Measurements from ENCODE around the gene GPR142. TPM values are rescaled to one million over a fixed set of nuclear protein-coding genes. Genes with fewer than 3 reads are reported as not detected.
A peak's percentile ranks its signal among the peaks of the same experiment; 100 is the strongest.

Gene GPR142
- total and polyA plus RNA-seq, 11 donors, result not detected

DNA sequence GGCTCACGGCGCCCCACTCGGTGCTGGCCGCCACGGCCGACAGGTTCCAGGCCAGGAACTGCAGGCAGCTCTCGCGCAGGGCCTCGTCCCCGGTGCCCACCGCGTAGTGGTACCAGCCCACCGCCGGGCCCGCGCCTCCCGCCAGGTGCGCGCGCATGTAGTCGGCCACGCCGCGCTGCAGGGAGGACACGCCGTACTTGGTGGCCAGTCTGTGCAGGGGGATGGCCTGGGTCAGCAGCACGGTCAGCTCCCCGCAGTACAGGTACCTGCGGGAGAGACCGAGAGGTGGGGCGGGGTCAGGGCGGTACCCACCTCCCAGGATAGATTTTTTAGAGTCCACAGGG, 9.9 kb upstream of the GPR142 start:
- H3K4me1 ChIP-seq, result peaks cover 0 to 24% (median 7%) of the 10 kb centered on the region in 12 donors
- H3K9me3 ChIP-seq, result no peaks in the 10 kb centered on the region
- H3K27ac ChIP-seq, result no peak overlapping the region
- TF ChIP-seq, protein P1, sequence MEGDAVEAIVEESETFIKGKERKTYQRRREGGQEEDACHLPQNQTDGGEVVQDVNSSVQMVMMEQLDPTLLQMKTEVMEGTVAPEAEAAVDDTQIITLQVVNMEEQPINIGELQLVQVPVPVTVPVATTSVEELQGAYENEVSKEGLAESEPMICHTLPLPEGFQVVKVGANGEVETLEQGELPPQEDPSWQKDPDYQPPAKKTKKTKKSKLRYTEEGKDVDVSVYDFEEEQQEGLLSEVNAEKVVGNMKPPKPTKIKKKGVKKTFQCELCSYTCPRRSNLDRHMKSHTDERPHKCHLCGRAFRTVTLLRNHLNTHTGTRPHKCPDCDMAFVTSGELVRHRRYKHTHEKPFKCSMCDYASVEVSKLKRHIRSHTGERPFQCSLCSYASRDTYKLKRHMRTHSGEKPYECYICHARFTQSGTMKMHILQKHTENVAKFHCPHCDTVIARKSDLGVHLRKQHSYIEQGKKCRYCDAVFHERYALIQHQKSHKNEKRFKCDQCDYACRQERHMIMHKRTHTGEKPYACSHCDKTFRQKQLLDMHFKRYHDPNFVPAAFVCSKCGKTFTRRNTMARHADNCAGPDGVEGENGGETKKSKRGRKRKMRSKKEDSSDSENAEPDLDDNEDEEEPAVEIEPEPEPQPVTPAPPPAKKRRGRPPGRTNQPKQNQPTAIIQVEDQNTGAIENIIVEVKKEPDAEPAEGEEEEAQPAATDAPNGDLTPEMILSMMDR (IDR thresholded peaks at IDR 0.05), result no peak
- TF ChIP-seq POLR2A (IDR thresholded peaks at IDR 0.05), result no peak
- WGBS, 4 donors, result 18 to 38% (median 26%) methylated on average over 7 to 32 of the region's 32 CpGs
- peaks cover 24 to 97% (median 82%) of the 10 kb centered on the region in 9 donors for H3K27me3 ChIP-seq
- no peak for DNase-seq
- ATAC-seq, result no peak
- H3K36me3 ChIP-seq, result no peaks in the 10 kb centered on the region
- peak overlapping the region in 11 of 12 donors; percentile 4 to 44 (median 29) for H3K4me3 ChIP-seq
- intact Hi-C loops (cut with DNase I), result loop anchor here in 2 of 10 donors (5.0 kb wide), 2 partner anchors 55 to 145 kb away; partner anchors contain the start of gene TTYH2 (in 1 of the 2)

DNA sequence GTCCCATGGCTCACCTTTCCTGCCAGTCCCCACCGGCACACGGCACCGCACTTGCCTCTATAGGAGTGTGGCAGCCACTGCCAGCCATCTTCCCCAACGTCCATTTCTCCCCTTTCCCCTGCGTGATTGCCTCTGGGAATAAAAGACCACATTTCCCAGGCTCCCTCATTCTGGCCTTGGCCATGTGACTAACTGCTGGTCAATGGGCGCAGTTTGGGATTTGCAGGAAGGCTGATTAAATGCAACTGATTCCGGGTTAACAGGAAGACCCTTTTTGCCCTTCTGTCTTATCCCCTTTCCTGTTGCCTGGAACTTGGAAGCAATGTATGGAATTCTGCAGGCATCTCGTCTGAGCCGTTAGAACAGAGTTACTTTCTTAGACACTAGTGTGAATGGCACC, 8.6 kb upstream of the GPR142 start:
- no peak for ATAC-seq
- Histone ChIP-seq H3K27me3 (peaks cover 19 to 87% (median 71%) of the 10 kb centered on the region in 9 donors), H3K27ac (no peak overlapping the region), H3K36me3 (no peaks in the 10 kb centered on the region), H3K4me3 (no peak overlapping the region), H3K9me3 (no peaks in the 10 kb centered on the region), H3K4me1 (peaks cover 0 to 24% (median 7%) of the 10 kb centered on the region in 12 donors)
- no peak for DNase-seq
- TF ChIP-seq, protein P1 (IDR thresholded peaks at IDR 0.05), result no peak
- TF ChIP-seq POLR2A (IDR thresholded peaks at IDR 0.05), result no peak
- 69 to 74% (median 71%) methylated on average over 9 of the region's 9 CpGs for WGBS, 4 donors
- intact Hi-C loops (cut with DNase I), result loop anchor here in 2 of 10 donors (5.0 kb wide), 2 partner anchors 56 to 146 kb away; partner anchors contain the start of gene TTYH2 (in 1 of the 2)

- no peak overlapping the region for H3K27ac ChIP-seq
- DNase-seq, result no peak
- no peaks in the 10 kb centered on the region for H3K36me3 ChIP-seq
- peaks cover 0 to 24% (median 7%) of the 10 kb centered on the region in 12 donors for H3K4me1 ChIP-seq
- TF ChIP-seq, protein P1 (IDR thresholded peaks at IDR 0.05), result no peak
- TF ChIP-seq POLR2A (IDR thresholded peaks at IDR 0.05), result no peak
- ATAC-seq, result no peak
- H3K4me3 ChIP-seq, result no peak overlapping the region
- peaks cover 19 to 74% (median 64%) of the 10 kb centered on the region in 9 donors for H3K27me3 ChIP-seq
- intact Hi-C loops (cut with DNase I), result loop anchor here (2.0 to 10.0 kb wide), 11 partner anchors 53 to 245 kb away; partner anchors contain the start of genes TTYH2 (in 4 of the 10) and RPL38 (in 1 of the 10)
- WGBS, 4 donors, result 90 to 94% (median 91%) methylated on average over 16 to 22 of the region's 22 CpGs
- no peaks in the 10 kb centered on the region for H3K9me3 ChIP-seq
Observed at GRCh38 chr17:74359916-74360315, 7.4 kb upstream of the GPR142 start.

DNA sequence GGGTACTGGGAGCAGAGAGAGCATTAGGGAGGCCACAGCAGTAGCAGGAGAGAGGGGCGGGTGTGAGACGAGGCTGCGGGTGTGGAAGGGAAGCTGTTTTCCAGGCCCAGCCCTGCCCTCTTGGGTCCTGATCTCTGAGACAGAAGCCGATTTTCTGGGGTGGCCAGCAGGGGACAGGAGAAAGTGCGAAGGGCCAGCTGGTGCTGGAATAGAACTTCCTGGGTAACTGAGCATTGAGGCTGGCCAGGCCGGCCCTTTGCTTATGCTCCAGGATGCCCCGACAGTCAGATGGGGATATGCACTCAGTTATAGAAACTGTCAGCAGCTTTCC, 6.4 kb upstream of the GPR142 start:
- DNase-seq (no peak), ATAC-seq (no peak)

More for the DNA sequence above, 6.4 kb upstream of the GPR142 start:
- Histone ChIP-seq H3K9me3 (no peaks in the 10 kb centered on the region), H3K4me3 (no peak overlapping the region), H3K27ac (no peak overlapping the region), H3K27me3 (peaks cover 19 to 67% (median 58%) of the 10 kb centered on the region in 9 donors), H3K4me1 (peaks cover 0 to 24% (median 7%) of the 10 kb centered on the region in 12 donors), H3K36me3 (no peaks in the 10 kb centered on the region)
- intact Hi-C loops (cut with DNase I), result loop anchor here (1.0 to 10.0 kb wide), 13 partner anchors 54 to 244 kb away; partner anchors contain the start of genes TTYH2 (in 3 of the 10) and RPL38 (in 2 of the 10)
- no peak for TF ChIP-seq POLR2A (IDR thresholded peaks at IDR 0.05)
- TF ChIP-seq, protein P1 (IDR thresholded peaks at IDR 0.05), result no peak
- WGBS, 4 donors, result 46 to 57% (median 54%) methylated on average over 7 of the region's 7 CpGs

Measured in heart left ventricle (tissue), 16 donors.